ENCODE results near the gene COLEC12. TPM values are rescaled to one million over a fixed set of nuclear protein-coding genes. Genes with fewer than 3 reads are reported as not detected.

COLEC12 gene
- total RNA-seq, 1 experiment from 2014 or later, result 0.03 TPM

GRCh38 chr18:350953-351572 lies 149.4 kb downstream of the COLEC12 start:
- TF ChIP-seq CTCF (IDR thresholded peaks at IDR 0.05), result no peak
- Histone ChIP-seq H3K4me1 (ENCODE audit: control insufficient read depth, insufficient read depth, low read length) (no peaks in the 10 kb centered on the region), H3K4me3 (ENCODE audit: low read depth in 2 of 2, low read length in 2 of 2) (no peak overlapping the region), H3K9me3 (ENCODE audit: control insufficient read depth, insufficient read depth, low read depth, low read length) (no peaks in the 10 kb centered on the region), H3K36me3 (ENCODE audit: control insufficient read depth, insufficient read depth, low read length) (no peaks in the 10 kb centered on the region), H3K27ac (ENCODE audit: low read length) (no peak overlapping the region), H3K27me3 (ENCODE audit: control insufficient read depth, insufficient read depth, low read length) (peaks cover 2% of the 10 kb centered on the region; the same call in 1 of the 2 replicates)
- ATAC-seq (no peak), DNase-seq (ENCODE audit: low read depth, low spot score) (no peak)
- in situ Hi-C loops (cut with HindIII; ENCODE audit: low pct_unique_long_range_greater_than_20kb, low sequenced_read_pairs), result no loop called here
- CTCF ChIA-PET, result interaction anchor here (0.5 kb wide), 1 partner anchor 147 kb away, joined by 4 read pairs; no protein-coding TSS in a partner anchor
- BruUV-seq (replicated peaks), result no TSS peak
- POLR2A ChIA-PET, result no interaction called here
- intact Hi-C loops (cut with micrococcal nuclease; ENCODE audit: unreplicated experiment), result no loop called here

GRCh38 chr18:346600-346999 lies 153.9 kb downstream of the COLEC12 start:
- no peak for TF ChIP-seq REST (IDR thresholded peaks at IDR 0.05; ENCODE audit: insufficient read depth in 1 of 2, low read depth in 2 of 2, low read length in 1 of 2)
- TF ChIP-seq SIN3A (IDR thresholded peaks at IDR 0.05; ENCODE audit: borderline replicate concordance, insufficient read depth, low read depth, low read length), result no peak
- TF ChIP-seq POLR2AphosphoS5 (IDR thresholded peaks at IDR 0.05; ENCODE audit: low read depth, low read length), result no peak
- TF ChIP-seq CTCF (IDR thresholded peaks at IDR 0.05), result no peak
- TF ChIP-seq TCF7L2 (IDR thresholded peaks at IDR 0.05; ENCODE audit: low read depth, low read length), result no peak
- Histone ChIP-seq H3K27me3 (ENCODE audit: control insufficient read depth, insufficient read depth, low read length) (peaks cover 6% of the 10 kb centered on the region; the same call in 1 of the 2 replicates), H3K27ac (ENCODE audit: low read length) (no peak overlapping the region), H3K36me3 (ENCODE audit: control insufficient read depth, insufficient read depth, low read length) (no peaks in the 10 kb centered on the region), H3K9me3 (ENCODE audit: control insufficient read depth, insufficient read depth, low read depth, low read length) (no peaks in the 10 kb centered on the region), H3K4me3 (ENCODE audit: low read depth in 2 of 2, low read length in 2 of 2) (no peak overlapping the region), H3K4me1 (ENCODE audit: control insufficient read depth, insufficient read depth, low read length) (no peaks in the 10 kb centered on the region)
- ChIA-PET POLR2A (no interaction called here), CTCF (no interaction called here)
- intact Hi-C loops (cut with micrococcal nuclease; ENCODE audit: unreplicated experiment) (no loop called here), in situ Hi-C loops (cut with HindIII; ENCODE audit: low pct_unique_long_range_greater_than_20kb, low sequenced_read_pairs) (no loop called here)
- DNase-seq (ENCODE audit: low read depth, low spot score) (no peak), ATAC-seq (no peak)
- BruUV-seq (replicated peaks), result no TSS peak

Data from Panc1 (cell line).